Neutrophil (primary cell): ENCODE measurements around the gene CACNG1.

Experiments
- H3K27ac ChIP-seq: fragments of 200-600 bp; sonication (generic); 2 replicates; pipeline ENCODE4 v1.5.1; 2016; ENCODE audit warnings: mild to moderate bottlenecking, moderate library complexity
- H3K27me3 ChIP-seq: fragments of 200-600 bp; sonication (generic); 2 replicates; pipeline ENCODE4 v1.6.0; 2016; ENCODE audit warnings: mild to moderate bottlenecking
- H3K36me3 ChIP-seq: fragments of 200-600 bp; sonication (generic); 2 replicates; pipeline ENCODE4 v1.5.1; 2017
- H3K4me1 ChIP-seq, 2 experiments: fragments of 200-600 bp in 1 of 2; sonication (generic) in 1 of 2; 1 replicate in 1 of 2; 2 replicates in 1 of 2; pipeline versions ENCODE4 v1.5.1 to v1.6.1; 2013 to 2016; ENCODE audit warnings: low read depth in 1 of 2, low read length in 1 of 2, mild to moderate bottlenecking in 1 of 2, moderate library complexity in 1 of 2; ENCODE audit not compliant: control insufficient read depth in 1 of 2, insufficient read depth in 1 of 2
- H3K4me3 ChIP-seq, 2 experiments: fragments of 200-600 bp in 1 of 2; sonication (generic) in 1 of 2; 1 replicate in 1 of 2; 2 replicates in 1 of 2; pipeline ENCODE4 v1.5.1; 2013 to 2016; ENCODE audit warnings: low read depth in 1 of 2, low read length in 1 of 2, mild to moderate bottlenecking in 1 of 2, moderate library complexity in 1 of 2
- H3K9me3 ChIP-seq: fragments of 200-600 bp; sonication (generic); 2 replicates; pipeline ENCODE4 v1.5.1; 2016
- TF ChIP-seq, protein P1 (sequence below): fragments of 200-600 bp; sonication (generic); IDR thresholded peaks from 2 replicates; pipeline ENCODE4 v1.5.1; 2016; ENCODE audit warnings: antibody characterized with exemption

The CACNG1 gene

DNA sequence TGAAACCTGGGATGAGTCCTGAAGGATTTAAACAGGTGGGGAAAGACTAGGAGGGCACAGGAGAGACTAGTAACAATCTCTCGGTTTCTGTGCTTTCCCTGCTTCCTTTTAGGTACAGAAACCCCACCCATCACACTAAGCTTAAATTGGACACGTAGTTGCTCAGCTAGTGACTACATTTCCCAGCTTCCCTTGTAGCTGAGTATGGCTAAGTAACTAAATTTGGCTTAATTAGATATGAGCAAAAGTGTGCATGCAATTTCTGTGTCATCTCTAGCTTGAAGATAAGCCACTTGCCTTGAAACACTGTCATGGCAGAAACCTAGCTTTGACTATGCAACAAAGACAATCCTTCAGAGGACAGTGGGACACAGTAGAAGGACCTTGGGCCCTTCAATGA, 36.5 kb downstream of the CACNG1 start:
- H3K27ac ChIP-seq, result no peak overlapping the region
- no peaks in the 10 kb centered on the region for H3K9me3 ChIP-seq
- no peaks in the 10 kb centered on the region for H3K27me3 ChIP-seq
- TF ChIP-seq, protein P1, sequence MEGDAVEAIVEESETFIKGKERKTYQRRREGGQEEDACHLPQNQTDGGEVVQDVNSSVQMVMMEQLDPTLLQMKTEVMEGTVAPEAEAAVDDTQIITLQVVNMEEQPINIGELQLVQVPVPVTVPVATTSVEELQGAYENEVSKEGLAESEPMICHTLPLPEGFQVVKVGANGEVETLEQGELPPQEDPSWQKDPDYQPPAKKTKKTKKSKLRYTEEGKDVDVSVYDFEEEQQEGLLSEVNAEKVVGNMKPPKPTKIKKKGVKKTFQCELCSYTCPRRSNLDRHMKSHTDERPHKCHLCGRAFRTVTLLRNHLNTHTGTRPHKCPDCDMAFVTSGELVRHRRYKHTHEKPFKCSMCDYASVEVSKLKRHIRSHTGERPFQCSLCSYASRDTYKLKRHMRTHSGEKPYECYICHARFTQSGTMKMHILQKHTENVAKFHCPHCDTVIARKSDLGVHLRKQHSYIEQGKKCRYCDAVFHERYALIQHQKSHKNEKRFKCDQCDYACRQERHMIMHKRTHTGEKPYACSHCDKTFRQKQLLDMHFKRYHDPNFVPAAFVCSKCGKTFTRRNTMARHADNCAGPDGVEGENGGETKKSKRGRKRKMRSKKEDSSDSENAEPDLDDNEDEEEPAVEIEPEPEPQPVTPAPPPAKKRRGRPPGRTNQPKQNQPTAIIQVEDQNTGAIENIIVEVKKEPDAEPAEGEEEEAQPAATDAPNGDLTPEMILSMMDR, result no peak
- no peak overlapping the region for H3K4me3 ChIP-seq
- no peaks in the 10 kb centered on the region for H3K4me1 ChIP-seq
- H3K36me3 ChIP-seq, result peaks cover 51% of the 10 kb centered on the region

DNA sequence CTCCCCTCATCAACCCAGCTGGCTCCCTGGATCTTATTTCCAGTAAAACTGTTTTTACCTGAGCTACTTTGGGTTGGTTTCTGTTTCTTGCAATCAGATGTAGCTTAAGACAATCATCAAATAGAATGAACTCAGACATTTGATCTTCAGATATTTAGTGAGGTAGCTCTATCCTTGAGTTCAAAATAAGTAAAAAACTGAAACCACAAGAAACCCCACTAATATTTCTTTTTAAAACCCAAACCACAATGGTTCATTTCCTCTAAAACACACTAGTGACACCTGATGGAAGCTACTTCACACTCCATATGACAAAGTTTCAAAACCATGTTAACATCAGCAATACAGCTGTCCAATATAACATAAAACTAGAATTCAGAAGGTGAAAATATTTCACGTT, 37.8 kb downstream of the CACNG1 start:
- Histone ChIP-seq H3K4me1 (no peaks in the 10 kb centered on the region), H3K36me3 (peaks cover 53% of the 10 kb centered on the region), H3K9me3 (no peaks in the 10 kb centered on the region), H3K27ac (no peak overlapping the region), H3K4me3 (no peak overlapping the region), H3K27me3 (no peaks in the 10 kb centered on the region)
- TF ChIP-seq, protein P1, result no peak

DNA sequence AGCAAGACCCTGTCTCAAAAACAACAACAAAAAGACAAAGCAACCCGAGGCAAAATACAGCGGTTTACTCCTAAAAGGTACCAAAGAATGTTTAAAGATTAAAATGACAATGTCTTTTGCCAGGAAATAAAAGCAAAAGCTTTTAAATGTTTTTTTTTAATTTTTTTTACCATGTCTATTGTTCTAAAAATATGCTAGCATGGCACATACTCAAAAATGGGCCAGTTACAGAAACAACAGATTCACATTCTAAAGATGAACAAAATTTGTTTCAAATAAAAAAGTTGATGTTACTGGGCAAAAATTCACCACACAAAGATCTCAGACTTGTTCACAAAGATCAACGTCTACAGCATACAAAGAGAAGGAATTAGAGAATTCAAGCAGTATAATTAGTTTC, 41.1 kb downstream of the CACNG1 start:
- H3K4me3 ChIP-seq, result no peak overlapping the region
- TF ChIP-seq, protein P1, result no peak
- H3K27ac ChIP-seq, result no peak overlapping the region
- no peaks in the 10 kb centered on the region for H3K4me1 ChIP-seq
- no peaks in the 10 kb centered on the region for H3K9me3 ChIP-seq
- H3K36me3 ChIP-seq, result peaks cover 52% of the 10 kb centered on the region
- H3K27me3 ChIP-seq, result no peaks in the 10 kb centered on the region

DNA sequence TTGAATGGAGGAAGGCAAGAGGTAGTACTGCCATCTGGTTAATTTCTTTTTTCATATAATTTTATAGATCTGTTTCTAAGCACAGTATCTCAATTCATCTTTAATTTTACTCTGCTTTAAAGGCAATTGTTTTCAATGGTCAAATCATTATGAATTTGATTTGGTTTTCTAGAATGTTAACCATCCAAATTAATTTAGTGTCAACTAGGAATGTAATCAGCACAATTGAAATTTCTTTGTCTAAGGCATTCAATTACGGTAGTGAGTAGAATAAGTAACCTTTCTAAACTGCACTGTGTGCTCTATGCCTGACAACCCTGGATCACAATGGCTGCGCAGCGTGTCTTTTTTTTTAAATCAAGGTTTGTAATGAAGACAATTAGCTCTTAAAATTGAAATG, 44.3 kb downstream of the CACNG1 start:
- Histone ChIP-seq H3K4me3 (no peak overlapping the region), H3K36me3 (peaks cover 35% of the 10 kb centered on the region)
- TF ChIP-seq, protein P1, result no peak

DNA sequence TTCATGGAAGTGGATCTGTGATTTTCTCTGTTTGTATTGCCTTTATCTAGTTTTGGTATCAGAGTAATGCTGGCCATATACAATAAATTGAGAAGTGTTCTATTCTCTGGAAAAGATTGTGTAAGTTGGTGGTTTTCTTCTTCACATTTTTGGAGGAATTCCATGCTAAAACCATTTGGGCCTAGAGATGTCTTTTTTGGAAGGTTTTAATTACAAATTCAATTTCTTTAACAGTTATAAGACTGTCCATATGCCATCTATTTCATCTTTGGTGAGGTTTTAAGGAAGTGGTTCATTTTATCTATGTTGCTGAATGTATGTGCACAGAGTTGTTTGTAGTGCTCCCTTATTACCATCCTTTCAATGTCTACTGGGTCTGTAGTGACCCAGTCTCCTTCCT, 46.0 kb downstream of the CACNG1 start:
- H3K27ac ChIP-seq, result no peak overlapping the region

More for the DNA sequence above, 44.3 kb downstream of the CACNG1 start:
- H3K27ac ChIP-seq, result no peak overlapping the region
- no peaks in the 10 kb centered on the region for H3K4me1 ChIP-seq
- no peaks in the 10 kb centered on the region for H3K9me3 ChIP-seq
- no peaks in the 10 kb centered on the region for H3K27me3 ChIP-seq

More for the DNA sequence above, 46.0 kb downstream of the CACNG1 start:
- TF ChIP-seq, protein P1, result no peak
- Histone ChIP-seq H3K4me3 (no peak overlapping the region), H3K4me1 (no peaks in the 10 kb centered on the region), H3K9me3 (no peaks in the 10 kb centered on the region), H3K27me3 (no peaks in the 10 kb centered on the region), H3K36me3 (peaks cover 28% of the 10 kb centered on the region)
